HepG2 (cell line): ENCODE data around the gene GDF15. TPM values are rescaled to one million over a fixed set of nuclear protein-coding genes. Genes with fewer than 3 reads are reported as not detected.

Experiments used
- BATF2 ChIP-seq: sonication (generic); formaldehyde crosslinking; IDR thresholded peaks from 2 replicates; pipeline ENCODE4 v1.8.0; 2022; ENCODE audit warnings: mild to moderate bottlenecking, missing genetic modification reagents, moderate library complexity
- CBX1 ChIP-seq: IDR thresholded peaks from one replicate; pipeline ENCODE4 v1.6.1; 2016; ENCODE audit warnings: antibody characterized with exemption, low read depth
- ELK4 ChIP-seq: sonication (generic); formaldehyde crosslinking; IDR thresholded peaks from 2 replicates; pipeline ENCODE4 v1.9.0; 2021; ENCODE audit warnings: missing genetic modification reagents, borderline replicate concordance
- ETV5 ChIP-seq: IDR thresholded peaks from 2 replicates; pipeline ENCODE4 v1.6.1; 2018; ENCODE audit warnings: missing biosample characterization, missing genetic modification reagents, inconsistent platforms, borderline replicate concordance
- JUND ChIP-seq: sonication (generic); formaldehyde crosslinking; IDR thresholded peaks from 2 replicates; pipeline ENCODE4 v1.8.0; 2022; ENCODE audit warnings: mild to moderate bottlenecking, missing genetic modification reagents
- KAT7 ChIP-seq: IDR thresholded peaks from 2 replicates; pipeline ENCODE4 v1.6.1; 2018; ENCODE audit warnings: borderline replicate concordance, missing compliant biosample characterization
- KLF16 ChIP-seq, 2 experiments: sonication (generic) in 1 of 2; formaldehyde crosslinking in 1 of 2; IDR thresholded peaks; 2 replicates each; pipeline versions ENCODE4 v1.6.1 to v1.8.0; 2016 to 2023; ENCODE audit warnings: missing genetic modification reagents in 2 of 2, missing compliant biosample characterization in 1 of 2
- KLF9 ChIP-seq: IDR thresholded peaks from 2 replicates; pipeline ENCODE4 v1.6.1; 2016; ENCODE audit warnings: low read depth
- MAX ChIP-seq: IDR thresholded peaks from 2 replicates; pipeline ENCODE4 v1.6.1; 2012; ENCODE audit warnings: inconsistent platforms
- RBM39 ChIP-seq: fragments of 200-400 bp; formaldehyde crosslinking; IDR thresholded peaks from one replicate; pipeline ENCODE4 v1.6.1; 2018; ENCODE audit warnings: antibody characterized with exemption, mild to moderate bottlenecking, low read depth, low read length; ENCODE audit not compliant: poor library complexity, severe bottlenecking
- SAP130 ChIP-seq: IDR thresholded peaks from 2 replicates; pipeline ENCODE4 v1.6.1; 2016; ENCODE audit warnings: low read depth
- UBTF ChIP-seq: sonication (generic); formaldehyde crosslinking; IDR thresholded peaks from 2 replicates; pipeline ENCODE4 v1.4.0; 2020; ENCODE audit warnings: mild to moderate bottlenecking, missing genetic modification reagents
- ZNF230 ChIP-seq: sonication (generic); formaldehyde crosslinking; IDR thresholded peaks from 2 replicates; pipeline ENCODE4 v1.4.0; 2020; ENCODE audit warnings: mild to moderate bottlenecking, missing genetic modification reagents
- ZNF280B ChIP-seq: sonication (generic); formaldehyde crosslinking; IDR thresholded peaks from 2 replicates; pipeline ENCODE4 v1.5.0; 2020; ENCODE audit warnings: missing genetic modification reagents, mild to moderate bottlenecking, borderline replicate concordance
- ZNF512 ChIP-seq: sonication (generic); formaldehyde crosslinking; IDR thresholded peaks from 2 replicates; pipeline ENCODE4 v1.4.0; 2020; ENCODE audit warnings: mild to moderate bottlenecking, missing genetic modification reagents
- ZNF572 ChIP-seq: sonication (generic); formaldehyde crosslinking; IDR thresholded peaks from 2 replicates; pipeline ENCODE4 v1.5.1; 2020; ENCODE audit warnings: mild to moderate bottlenecking, missing genetic modification reagents
- ZNF609 ChIP-seq: sonication (generic); formaldehyde crosslinking; IDR thresholded peaks from 2 replicates; pipeline ENCODE4 v1.4.0; 2020; ENCODE audit warnings: mild to moderate bottlenecking, missing genetic modification reagents, borderline replicate concordance
- polyA plus RNA-seq, 8 experiments: library from polyadenylated mRNA; depleted of rRNA in 3 of 8; stranded (reverse) in 7 of 8; unstranded in 1 of 8; fragments of >200 nt; fragmentation: Illumina TruSeq in 4 of 8; extraction: Trizol in 4 of 8; gene quantifications; 2 replicates each; pipeline versions ENCODE4 v1.2.1 to v1.2.3, GENCODE V29; 2011 to 2016; ENCODE audit warnings: low read depth in 4 of 8, missing spikeins in 1 of 8, mixed read lengths in 1 of 8; ENCODE audit not compliant: insufficient read depth in 1 of 8
- total RNA-seq, 5 experiments: library from RNA; depleted of rRNA; stranded (reverse); fragments of >200 nt; fragmentation: Illumina TruSeq; extraction: Trizol; gene quantifications; 2 replicates each; pipeline ENCODE4 v1.2.3, GENCODE V29; 2016; ENCODE audit warnings: low read depth in 1 of 5

The GDF15 gene
- total and polyA plus RNA-seq, 2 of the 13 experiments (the other 11 are each of a cell fraction or from before 2014, with no cell fraction given) = 146 to 422 TPM

GRCh38 chr19:18416778-18417249 is 30.9 kb downstream of the GDF15 start (continued):
- TF ChIP-seq ZNF609 (CRISPR knock-in tag) = no peak
- TF ChIP-seq JUND (CRISPR knock-in tag) = no peak
- TF ChIP-seq BATF2 (CRISPR knock-in tag) = 0 out of 2 replicates have a peak, but pooled peaks have one; percentile 69
- no peak for TF ChIP-seq ELK4 (CRISPR knock-in tag)
- peak; percentile 93 for TF ChIP-seq MAX
- TF ChIP-seq ZNF572 (CRISPR knock-in tag) = no peak
- no peak for TF ChIP-seq RBM39
- no peak for TF ChIP-seq KAT7 (CRISPR knock-in tag)
- TF ChIP-seq UBTF (CRISPR knock-in tag) = no peak
- TF ChIP-seq SAP130 (CRISPR knock-in tag) = peak; percentile 44
- no peak for TF ChIP-seq ETV5 (CRISPR knock-in tag)
- TF ChIP-seq KLF9 (CRISPR knock-in tag) = no peak
- TF ChIP-seq KLF16 (CRISPR knock-in tag; IDR thresholded peaks at IDR 0.05) = no peak; a peak in 1 of 4 replicates
- TF ChIP-seq ZNF280B (CRISPR knock-in tag) = no peak; the same call in 1 of the 2 replicates
- TF ChIP-seq ZNF512 (CRISPR knock-in tag) = no peak
- TF ChIP-seq CBX1 = no peak
- TF ChIP-seq ZNF230 (CRISPR knock-in tag) = no peak
